Prostate gland (tissue), 2 donors: ENCODE measurements around the gene LUZP1. TPM values are rescaled to one million over a fixed set of nuclear protein-coding genes. Genes with fewer than 3 reads are reported as not detected.

Experiments used
- DNase-seq: peaks from one replicate; pipeline ENCODE4 v3.0.0-alpha.2; 2019; ENCODE audit warnings: low spot score
- H3K27ac ChIP-seq, 2 donors: fragments of 200-600 bp; sonication (generic); 2 replicates each; pipeline ENCODE4 v1.5.1; 2017 to 2019
- H3K27me3 ChIP-seq: fragments of 200-600 bp; sonication (generic); replicated peaks from 2 replicates; pipeline ENCODE4 v1.5.1; 2019; ENCODE audit not compliant: insufficient read depth
- H3K36me3 ChIP-seq, 2 donors: fragments of 200-600 bp; sonication (generic); 1 replicate in 1 of 2; 2 replicates in 1 of 2; pipeline versions ENCODE4 v1.5.1 to v1.8.1; 2017 to 2019
- H3K4me1 ChIP-seq: fragments of 200-600 bp; sonication (generic); replicated peaks from 2 replicates; pipeline ENCODE4 v1.5.1; 2019
- H3K4me3 ChIP-seq, 2 donors: fragments of 200-600 bp; sonication (generic); 2 replicates each; pipeline ENCODE4 v1.5.1; 2017 to 2019
- H3K9me3 ChIP-seq: fragments of 200-600 bp; sonication (generic); 2 replicates; pipeline ENCODE4 v1.5.1; 2017
- POLR2A ChIP-seq: fragments of 450-650 bp; IDR thresholded peaks from one replicate; pipeline ENCODE4 v1.6.1; 2016; ENCODE audit warnings: antibody characterized with exemption, mild to moderate bottlenecking
- POLR2AphosphoS5 ChIP-seq: sonication (generic); formaldehyde crosslinking; IDR thresholded peaks from one replicate; pipeline ENCODE4 v1.6.1; 2017; ENCODE audit warnings: antibody characterized with exemption
- WGBS: methylation state at CpG from one replicate; pipeline ENCODE4 v1.1.5; 2018; 5-methylcytosine and 5-hydroxymethylcytosine counted together
- intact Hi-C: fragments of 100-400 bp; cut with DNase I; formaldehyde crosslinking; loops from one replicate; pipeline ENCODE4 v1.14.2; 2022
- total RNA-seq, 2 donors: library from RNA; depleted of rRNA; stranded (reverse); fragments of >200 nt; gene quantifications; one replicate each; pipeline ENCODE4 v1.1.0, GENCODE V29; 2016
- TF ChIP-seq, protein P1 (sequence below), 4 experiments: fragments of 200-600 bp in 2 of 4; fragments of 450-650 bp in 2 of 4; sonication (generic) in 2 of 4; IDR thresholded peaks; 1 replicate in 3 of 4; 2 replicates in 1 of 4; pipeline ENCODE4 v1.5.1; 2016 to 2019; ENCODE audit warnings: antibody characterized with exemption in 4 of 4, mild to moderate bottlenecking in 2 of 4, moderate library complexity in 2 of 4

LUZP1 gene
- total RNA-seq, 2 donors from 2014 or later: 16.9 to 17.5 TPM

DNA sequence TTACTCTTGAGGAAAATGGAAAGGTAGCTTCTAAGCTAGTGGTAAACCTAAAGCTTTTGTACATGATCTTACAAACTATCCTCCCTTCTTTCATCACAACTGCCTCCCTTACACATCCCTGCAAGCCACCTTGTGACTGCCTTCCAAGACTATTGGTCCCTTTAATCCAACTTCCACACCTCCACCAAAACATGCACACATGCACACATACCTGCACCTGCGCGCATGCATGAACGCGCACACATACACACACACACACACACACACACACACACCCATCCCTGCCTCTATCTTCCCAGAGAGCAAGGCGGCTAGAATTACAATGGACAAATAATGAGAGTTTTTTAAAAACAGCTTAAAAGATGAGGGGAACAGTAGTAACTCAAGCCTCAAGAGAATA is 58.3 kb downstream of the LUZP1 start:
- TF ChIP-seq POLR2A: no peak
- TF ChIP-seq POLR2AphosphoS5: no peak
- TF ChIP-seq, protein P1, sequence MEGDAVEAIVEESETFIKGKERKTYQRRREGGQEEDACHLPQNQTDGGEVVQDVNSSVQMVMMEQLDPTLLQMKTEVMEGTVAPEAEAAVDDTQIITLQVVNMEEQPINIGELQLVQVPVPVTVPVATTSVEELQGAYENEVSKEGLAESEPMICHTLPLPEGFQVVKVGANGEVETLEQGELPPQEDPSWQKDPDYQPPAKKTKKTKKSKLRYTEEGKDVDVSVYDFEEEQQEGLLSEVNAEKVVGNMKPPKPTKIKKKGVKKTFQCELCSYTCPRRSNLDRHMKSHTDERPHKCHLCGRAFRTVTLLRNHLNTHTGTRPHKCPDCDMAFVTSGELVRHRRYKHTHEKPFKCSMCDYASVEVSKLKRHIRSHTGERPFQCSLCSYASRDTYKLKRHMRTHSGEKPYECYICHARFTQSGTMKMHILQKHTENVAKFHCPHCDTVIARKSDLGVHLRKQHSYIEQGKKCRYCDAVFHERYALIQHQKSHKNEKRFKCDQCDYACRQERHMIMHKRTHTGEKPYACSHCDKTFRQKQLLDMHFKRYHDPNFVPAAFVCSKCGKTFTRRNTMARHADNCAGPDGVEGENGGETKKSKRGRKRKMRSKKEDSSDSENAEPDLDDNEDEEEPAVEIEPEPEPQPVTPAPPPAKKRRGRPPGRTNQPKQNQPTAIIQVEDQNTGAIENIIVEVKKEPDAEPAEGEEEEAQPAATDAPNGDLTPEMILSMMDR (IDR thresholded peaks at IDR 0.05): no peak
- 96% methylated on average over 5 of the region's 5 CpGs for WGBS
- no peak for DNase-seq
- Histone ChIP-seq H3K36me3 (no peaks in the 10 kb centered on the region), H3K27ac (no peak overlapping the region), H3K27me3 (no peaks in the 10 kb centered on the region), H3K4me1 (no peaks in the 10 kb centered on the region), H3K4me3 (no peak overlapping the region), H3K9me3 (no peaks in the 10 kb centered on the region)
- intact Hi-C loops: no loop called here

DNA sequence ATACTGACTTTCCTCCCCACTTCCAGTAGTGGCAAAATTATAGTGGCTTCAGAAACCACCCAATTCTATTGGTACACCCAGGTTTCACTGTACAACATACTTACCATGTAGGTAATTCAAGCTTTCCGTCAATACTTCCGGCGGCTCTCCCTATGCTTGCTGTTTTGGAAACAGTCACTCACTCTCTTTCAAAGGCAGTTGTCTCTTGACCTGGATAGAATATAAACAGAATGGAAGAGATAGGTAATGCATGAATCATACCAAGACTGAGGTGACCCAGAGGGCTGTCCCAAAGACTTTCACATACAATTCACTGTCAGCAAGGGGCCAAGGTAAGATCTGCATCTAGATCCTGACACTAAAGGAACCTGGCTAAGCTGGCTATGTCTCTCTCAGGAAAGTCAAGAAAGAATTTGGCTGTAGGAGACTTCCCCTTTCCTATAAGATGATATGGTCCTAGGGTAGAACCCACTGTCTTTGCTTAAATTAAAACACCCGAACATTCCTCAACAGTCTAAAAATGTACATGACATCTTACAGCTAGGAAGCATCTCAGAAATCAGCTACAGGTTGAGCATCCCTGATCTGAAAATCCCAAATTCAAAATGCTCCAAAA is 59.6 kb downstream of the LUZP1 start:
- Histone ChIP-seq H3K27ac (no peak overlapping the region), H3K27me3 (no peaks in the 10 kb centered on the region), H3K9me3 (no peaks in the 10 kb centered on the region), H3K4me1 (no peaks in the 10 kb centered on the region), H3K36me3 (no peaks in the 10 kb centered on the region), H3K4me3 (no peak overlapping the region)
- 95% methylated on average over 4 of the region's 4 CpGs for WGBS
- TF ChIP-seq POLR2AphosphoS5 (no peak), POLR2A (no peak)
- TF ChIP-seq, protein P1 (IDR thresholded peaks at IDR 0.05): no peak
- DNase-seq: no peak
- intact Hi-C loops: no loop called here

DNA sequence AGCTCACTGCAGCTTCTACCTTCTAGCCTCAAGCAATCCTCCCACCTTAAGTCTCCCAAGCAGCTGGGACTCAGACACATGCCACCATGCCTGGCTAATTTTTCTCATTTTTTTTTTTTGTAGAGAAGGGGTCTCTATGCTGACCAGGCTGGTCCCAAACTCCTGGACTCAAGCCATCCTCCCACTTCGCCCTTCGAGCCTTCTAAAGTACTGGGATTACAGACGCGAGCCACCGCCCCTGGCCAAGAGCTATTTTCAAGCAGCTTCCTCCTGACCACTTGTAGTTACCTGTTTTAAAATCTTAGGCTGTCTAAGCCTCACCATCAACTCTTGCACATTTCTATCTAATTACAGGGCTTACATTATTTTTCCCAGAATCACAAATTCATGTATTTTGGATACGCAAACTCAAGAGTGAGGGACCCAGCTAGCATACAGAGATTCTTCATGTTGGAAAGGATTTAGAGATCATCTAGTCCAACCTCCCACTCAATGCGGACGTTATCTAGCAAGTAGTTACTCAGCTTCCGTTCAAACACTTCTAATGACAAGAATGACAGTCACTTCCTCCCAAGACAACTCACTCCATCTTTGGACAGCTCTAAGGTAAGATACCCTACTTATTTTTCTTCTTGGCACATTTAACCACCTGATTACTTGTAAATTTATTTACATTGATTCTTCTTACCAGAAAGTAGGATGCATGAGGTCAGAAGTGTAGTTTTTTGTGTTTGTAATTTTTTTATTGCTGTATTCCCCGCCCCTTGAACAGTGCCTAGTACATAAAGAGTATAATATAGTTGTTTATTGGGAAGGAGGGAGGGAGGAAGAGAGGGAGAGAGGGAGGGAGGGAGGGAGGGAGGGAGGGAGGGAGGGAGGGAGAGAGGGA is 65.4 kb downstream of the LUZP1 start:
- Histone ChIP-seq H3K27ac (no peak overlapping the region), H3K36me3 (no peaks in the 10 kb centered on the region), H3K9me3 (no peaks in the 10 kb centered on the region), H3K4me1 (no peaks in the 10 kb centered on the region), H3K27me3 (no peaks in the 10 kb centered on the region), H3K4me3 (no peak overlapping the region)
- no peak for DNase-seq
- intact Hi-C loops: loop anchor here (5.0 kb wide), 1 partner anchor 64 kb away; the partner anchor contains the start of gene LUZP1
- 54% methylated on average over 10 of the region's 10 CpGs for WGBS
- no peak for TF ChIP-seq POLR2A
- TF ChIP-seq, protein P1 (IDR thresholded peaks at IDR 0.05): no peak
- peak; percentile 19 for TF ChIP-seq POLR2AphosphoS5

DNA sequence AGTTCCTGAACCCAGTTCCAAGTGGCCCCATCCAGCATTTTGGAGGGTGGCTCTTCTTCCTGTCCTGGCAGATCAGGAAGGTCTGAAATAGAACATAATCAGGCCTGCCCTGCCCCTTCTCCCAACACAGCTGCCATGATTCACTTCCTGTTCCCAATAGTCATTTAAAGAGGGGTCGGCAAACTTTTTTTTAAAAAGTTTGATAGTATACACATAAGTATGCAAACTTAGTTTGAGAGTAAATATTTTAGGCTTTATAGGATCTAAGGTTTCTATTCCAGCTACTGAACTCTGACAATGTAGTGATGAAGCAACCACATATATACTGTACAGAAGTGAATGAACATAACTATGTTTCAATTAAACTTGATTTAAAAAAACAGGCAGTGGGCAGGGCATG is 66.4 kb downstream of the LUZP1 start:
- Histone ChIP-seq H3K36me3 (no peaks in the 10 kb centered on the region), H3K4me1 (no peaks in the 10 kb centered on the region), H3K4me3 (no peak overlapping the region), H3K27me3 (no peaks in the 10 kb centered on the region), H3K9me3 (no peaks in the 10 kb centered on the region), H3K27ac (no peak overlapping the region)
- WGBS: 4% methylated on average over 1 of the region's 1 CpG
- TF ChIP-seq, protein P1 (IDR thresholded peaks at IDR 0.05): no peak
- no peak for TF ChIP-seq POLR2A
- TF ChIP-seq POLR2AphosphoS5: no peak
- DNase-seq: no peak
- intact Hi-C loops: loop anchor here (5.0 kb wide), 1 partner anchor 65 kb away; the partner anchor contains the start of gene LUZP1
